ENCODE measurements around the gene LSP1.
"Not testable (repeated sequence)": the region's sequence is repeated elsewhere in the genome, so short reads cannot be mapped to it uniquely, and the experiment has no call there.

The LSP1 gene, protein sequence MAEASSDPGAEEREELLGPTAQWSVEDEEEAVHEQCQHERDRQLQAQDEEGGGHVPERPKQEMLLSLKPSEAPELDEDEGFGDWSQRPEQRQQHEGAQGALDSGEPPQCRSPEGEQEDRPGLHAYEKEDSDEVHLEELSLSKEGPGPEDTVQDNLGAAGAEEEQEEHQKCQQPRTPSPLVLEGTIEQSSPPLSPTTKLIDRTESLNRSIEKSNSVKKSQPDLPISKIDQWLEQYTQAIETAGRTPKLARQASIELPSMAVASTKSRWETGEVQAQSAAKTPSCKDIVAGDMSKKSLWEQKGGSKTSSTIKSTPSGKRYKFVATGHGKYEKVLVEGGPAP

DNA sequence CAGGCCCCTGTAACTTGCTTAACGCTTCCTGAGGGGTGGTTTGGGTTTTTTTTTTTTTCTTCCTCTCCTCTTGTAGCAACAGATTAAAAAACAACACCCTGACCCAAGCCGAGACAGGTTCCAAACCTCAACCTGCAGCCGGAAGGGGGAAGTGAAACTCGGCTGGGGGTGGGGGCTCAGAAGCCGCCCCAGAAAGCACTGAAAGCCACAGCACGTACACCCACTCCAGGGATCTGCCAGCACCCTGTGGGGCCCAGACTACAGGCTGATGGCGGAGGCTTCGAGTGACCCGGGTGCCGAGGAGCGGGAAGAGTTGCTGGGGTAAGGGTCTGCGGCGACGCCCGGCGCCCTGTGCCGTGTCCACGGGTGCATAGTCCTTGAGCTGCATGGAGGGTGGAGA is at the start of gene LSP1:
TSS of gene LSP1 (plus strand) at position 208 of the 400 bp plus-strand sequence. CDS start at position 269, 61 bp downstream.
- TF ChIP-seq POLR2A (IDR thresholded peaks at IDR 0.05; ENCODE audit: low read depth, low read length), result no peak
- DNase-seq (ENCODE audit: insufficient read length, low spot score) (no peak), FAIRE-seq (no peak)

DNA sequence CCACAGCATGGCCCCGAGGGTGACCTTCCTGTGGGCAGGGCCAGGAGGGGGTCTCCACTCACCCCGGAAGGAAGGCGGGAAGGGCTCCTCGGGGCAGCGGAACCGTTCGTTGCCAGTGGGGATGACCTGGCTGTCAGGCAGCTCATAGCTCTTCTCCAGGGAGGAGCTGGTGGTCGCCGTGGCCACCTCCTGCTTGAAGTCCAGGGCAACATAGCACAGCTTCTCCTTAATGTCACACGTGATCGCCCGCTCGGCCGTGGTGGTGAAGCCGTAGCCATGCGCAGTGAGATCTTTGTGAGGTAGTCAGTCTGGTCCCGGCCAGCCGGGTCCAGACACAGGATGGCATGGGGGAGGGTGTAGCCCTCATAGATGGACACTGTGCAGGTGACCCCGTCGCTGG is 49.6 kb upstream of the LSP1 start:
- no peak for DNase-seq (ENCODE audit: insufficient read length, low spot score)
- FAIRE-seq, result no peak
- no peak for TF ChIP-seq POLR2A (IDR thresholded peaks at IDR 0.05; ENCODE audit: low read depth, low read length)

DNA sequence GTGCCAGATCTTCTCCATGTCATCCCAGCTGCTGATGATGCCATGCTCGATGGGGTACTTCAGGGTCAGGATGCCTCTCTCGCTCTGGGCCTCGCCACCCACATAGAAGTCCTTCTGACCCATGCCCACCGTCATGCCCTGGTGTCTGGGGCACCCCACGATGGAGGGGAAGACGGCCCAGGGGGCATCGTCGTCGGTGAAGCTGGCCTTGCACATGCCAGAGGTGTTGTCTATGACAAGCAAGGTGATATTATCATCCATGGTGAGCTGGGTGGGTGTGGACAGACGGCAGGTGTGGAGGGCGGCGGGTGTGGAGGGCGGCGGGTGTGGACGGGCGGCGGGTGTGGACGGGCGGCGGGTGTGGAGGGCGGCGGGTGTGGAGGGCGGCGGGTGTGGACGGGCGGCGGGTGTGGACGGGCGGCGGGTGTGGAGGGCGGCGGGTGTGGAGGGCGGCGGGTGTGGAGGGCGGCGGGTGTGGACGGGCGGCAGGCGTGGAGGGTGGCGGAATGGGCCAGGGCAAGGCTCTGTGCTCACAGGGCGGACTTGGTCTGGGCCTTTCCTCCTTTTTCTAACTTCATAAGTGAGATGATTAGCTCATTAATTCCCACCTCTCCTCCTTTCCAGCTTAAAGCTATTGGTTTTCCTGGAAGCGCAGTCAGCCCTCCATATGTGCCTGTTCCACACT is 48.9 kb upstream of the LSP1 start:
- not testable (repeated sequence) for FAIRE-seq

DNA sequence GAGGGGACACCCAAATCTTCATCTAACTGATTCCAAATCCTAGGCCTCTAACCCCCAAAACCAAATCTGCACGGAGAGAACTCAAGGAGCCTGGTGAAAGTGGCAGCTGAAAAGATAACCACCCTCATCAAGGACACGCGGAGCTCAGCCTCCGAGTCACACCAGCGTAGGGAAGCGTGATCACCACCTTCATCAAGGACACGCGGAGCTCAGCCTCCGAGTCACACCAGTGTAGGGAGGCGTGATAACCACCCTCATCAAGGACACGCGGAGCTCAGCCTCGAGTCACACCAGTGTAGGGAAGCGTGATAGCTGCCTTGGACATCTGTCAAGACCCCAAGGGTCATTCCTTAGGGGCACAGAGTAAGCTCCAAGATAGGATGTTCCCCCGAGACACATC is 47.4 kb upstream of the LSP1 start:
- DNase-seq (ENCODE audit: insufficient read length, low spot score) (no peak), FAIRE-seq (no peak)
- TF ChIP-seq POLR2A (IDR thresholded peaks at IDR 0.05; ENCODE audit: low read depth, low read length), result no peak

More for the DNA sequence above, 48.9 kb upstream of the LSP1 start:
- not testable (repeated sequence) for DNase-seq (ENCODE audit: insufficient read length, low spot score)

DNA sequence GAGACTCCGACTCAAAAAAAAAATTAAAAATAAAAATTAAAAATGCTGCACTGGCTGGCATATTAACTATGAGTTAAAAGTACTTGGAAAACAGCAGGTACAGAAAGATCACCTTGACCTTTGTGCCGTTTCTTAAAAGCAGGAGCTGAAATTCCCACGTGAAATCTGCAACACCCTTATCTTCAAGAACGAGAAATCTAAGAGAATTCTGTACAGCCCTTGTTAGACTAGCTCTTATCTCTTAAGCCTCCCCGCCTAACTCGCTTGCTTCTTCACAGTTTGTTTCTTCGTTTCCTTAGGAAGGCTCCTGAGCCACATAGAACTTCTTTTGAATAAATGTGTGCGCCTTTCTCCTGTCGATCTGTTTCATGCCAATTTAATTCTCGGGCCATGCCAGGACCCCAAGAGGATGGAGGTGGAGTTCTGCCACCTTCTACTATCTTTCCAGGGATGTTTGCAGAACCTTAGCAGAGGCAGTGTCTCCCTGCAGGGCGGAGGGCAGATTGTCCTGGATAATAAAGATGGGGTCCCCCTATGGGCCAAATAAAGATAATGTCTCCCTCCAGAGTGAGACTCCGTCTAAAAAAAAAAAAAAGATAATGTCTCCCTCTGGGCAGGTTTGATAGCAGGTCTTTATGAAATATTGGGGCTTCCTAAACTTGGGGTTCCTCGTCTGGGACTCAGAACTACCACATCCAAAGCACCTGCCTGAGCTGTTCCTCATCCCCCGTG is 45.5 kb upstream of the LSP1 start:
- DNase-seq (ENCODE audit: insufficient read length, low spot score) (no peak), FAIRE-seq (no peak)
- no peak for TF ChIP-seq POLR2A (IDR thresholded peaks at IDR 0.05; ENCODE audit: low read depth, low read length)

DNA sequence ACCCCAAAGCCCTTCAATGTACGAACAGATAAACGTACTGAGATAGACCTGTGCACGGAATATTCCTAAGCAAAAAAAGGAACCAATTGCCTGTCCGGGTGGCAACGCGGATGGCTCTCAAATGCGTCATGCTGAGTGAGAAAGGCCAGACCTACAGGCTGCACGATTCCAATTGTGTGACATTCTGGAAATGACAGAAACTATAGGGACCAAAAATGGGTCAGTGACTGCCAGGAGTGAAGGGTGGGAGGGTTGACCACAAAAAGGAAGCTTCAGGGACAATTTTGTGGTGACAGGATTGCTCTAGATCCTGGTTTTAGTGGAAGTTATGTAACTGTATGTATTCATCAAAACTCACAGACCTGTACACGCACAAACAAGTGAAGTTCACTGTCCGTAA is 42.1 kb upstream of the LSP1 start:
- DNase-seq (ENCODE audit: insufficient read length, low spot score) (no peak), FAIRE-seq (no peak)
- TF ChIP-seq POLR2A (IDR thresholded peaks at IDR 0.05; ENCODE audit: low read depth, low read length), result no peak

DNA sequence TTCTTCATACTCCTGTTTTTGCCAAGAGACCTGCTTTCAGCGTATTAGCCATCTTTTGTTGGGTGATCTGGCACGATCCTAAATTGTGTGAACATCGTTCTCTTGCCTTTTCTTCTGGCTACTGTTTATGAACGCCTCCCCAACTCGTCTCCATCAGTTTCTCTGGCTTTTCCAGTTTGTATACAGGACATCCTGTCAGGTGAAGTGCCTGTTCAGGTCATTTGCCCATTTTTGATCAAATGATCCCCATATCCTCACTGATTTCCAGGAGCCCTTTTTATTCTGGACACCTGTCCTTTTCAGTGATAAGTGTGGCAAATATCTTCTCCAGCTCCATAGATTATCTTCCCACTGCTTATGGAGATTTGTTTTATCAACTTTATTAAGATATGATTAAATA is 40.6 kb upstream of the LSP1 start:
- no peak for TF ChIP-seq POLR2A (IDR thresholded peaks at IDR 0.05; ENCODE audit: low read depth, low read length)
- FAIRE-seq, result no peak
- no peak for DNase-seq (ENCODE audit: insufficient read length, low spot score)

DNA sequence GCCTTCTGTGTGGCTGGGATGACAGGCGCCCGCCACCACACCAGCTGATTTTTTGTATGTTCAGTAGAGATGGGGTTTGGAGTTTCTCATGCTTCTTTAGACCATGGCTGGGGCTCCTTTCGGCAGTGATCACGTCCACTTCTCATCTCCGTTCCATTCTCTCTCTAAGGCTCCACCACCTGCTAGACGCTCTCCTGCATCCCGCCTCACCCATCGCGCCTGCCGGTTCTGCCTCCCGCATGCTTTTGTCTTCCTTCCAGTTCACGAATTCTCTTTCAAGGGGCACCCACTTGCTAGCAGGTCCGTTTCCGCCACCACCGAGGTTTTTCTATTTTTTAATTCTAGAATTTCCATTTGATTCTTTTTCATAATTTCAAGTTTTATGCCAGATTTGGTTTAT is 40.1 kb upstream of the LSP1 start:
- DNase-seq (ENCODE audit: insufficient read length, low spot score) (no peak), FAIRE-seq (no peak)
- TF ChIP-seq POLR2A (IDR thresholded peaks at IDR 0.05; ENCODE audit: low read depth, low read length), result no peak

DNA sequence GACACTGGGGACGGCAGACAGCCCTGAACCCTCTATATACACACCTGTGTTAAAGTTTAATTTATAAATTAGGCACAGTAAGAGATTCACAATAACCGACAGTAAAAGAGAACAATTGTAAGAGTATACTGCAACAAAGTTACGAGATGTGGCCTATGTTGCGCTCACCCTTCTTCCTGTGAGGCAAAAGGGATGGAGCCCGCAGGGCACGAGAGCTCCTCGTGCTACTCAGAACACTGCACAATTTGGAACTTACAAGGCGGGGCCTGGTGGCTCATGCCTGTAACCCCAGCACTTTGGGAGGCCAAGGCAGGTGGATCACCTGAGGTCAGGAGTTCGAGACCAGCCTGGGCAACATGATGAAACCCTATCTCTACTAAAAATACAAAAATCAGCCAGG is 39.5 kb upstream of the LSP1 start:
- not testable (repeated sequence) for FAIRE-seq; DNase-seq (ENCODE audit: insufficient read length, low spot score)

DNA sequence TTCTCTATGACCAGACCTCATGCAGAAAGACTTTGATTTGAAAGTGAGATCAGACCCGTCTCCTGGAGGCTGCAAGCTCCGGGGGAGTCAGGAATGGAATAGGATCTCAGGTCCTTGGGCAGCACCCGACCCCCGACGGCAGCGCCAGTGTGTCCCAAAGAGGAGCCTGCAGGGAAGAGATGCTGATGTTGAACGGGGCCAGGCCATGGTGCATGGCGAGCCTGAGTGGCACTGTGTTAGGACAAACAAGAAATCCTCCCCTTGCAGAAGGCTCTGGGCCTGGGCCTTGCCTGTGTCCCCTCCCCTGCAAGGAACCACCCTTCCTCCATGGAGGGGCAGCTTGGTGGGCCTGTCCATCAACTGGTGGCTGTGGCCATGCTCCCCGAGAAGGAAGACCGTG is 38.2 kb upstream of the LSP1 start:
- no peak for TF ChIP-seq POLR2A (IDR thresholded peaks at IDR 0.05; ENCODE audit: low read depth, low read length)
- DNase-seq (ENCODE audit: insufficient read length, low spot score) (no peak), FAIRE-seq (no peak)

DNA sequence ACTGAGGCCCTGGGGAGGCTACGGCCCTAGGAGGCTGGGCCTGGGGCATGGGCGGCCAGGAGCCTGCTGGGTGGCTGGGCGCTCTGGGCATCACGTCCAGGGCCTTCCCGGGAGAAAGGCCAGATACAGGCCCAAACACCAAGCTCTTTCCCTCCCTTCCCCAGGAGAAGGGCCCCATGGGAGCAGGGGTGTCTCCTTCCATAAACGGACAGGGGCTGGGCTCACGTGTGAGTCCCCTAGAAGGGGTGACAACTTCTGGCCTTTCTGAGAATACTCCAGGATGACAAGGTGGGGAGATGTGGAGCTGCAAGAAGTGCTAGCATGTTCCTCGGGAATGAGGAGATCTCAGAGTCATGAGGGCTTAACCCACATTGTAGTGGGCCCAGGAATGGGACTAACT is 37.6 kb upstream of the LSP1 start:
- no peak for TF ChIP-seq POLR2A (IDR thresholded peaks at IDR 0.05; ENCODE audit: low read depth, low read length)
- FAIRE-seq (no peak), DNase-seq (ENCODE audit: insufficient read length, low spot score) (no peak)

DNA sequence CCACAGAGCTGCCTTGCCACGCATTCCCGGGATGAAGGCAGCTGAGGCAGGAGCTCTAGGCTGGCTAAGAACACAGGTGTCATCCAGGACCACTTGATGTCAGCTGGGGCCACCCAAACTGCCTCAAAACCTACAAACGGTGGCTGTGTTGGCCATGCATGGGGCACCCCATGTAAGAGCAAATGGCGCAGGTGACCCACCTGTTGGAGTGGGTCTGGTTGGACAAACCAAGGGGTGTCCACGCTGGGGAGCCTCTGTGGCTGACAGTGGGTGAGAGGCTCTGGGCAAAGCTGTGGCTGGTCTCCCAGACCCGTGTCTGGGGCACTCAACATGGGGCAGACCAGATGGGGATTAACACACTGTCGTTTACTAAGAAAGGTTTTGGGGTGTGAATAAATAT is 37.1 kb upstream of the LSP1 start:
- DNase-seq (ENCODE audit: insufficient read length, low spot score) (no peak), FAIRE-seq (no peak)

DNA sequence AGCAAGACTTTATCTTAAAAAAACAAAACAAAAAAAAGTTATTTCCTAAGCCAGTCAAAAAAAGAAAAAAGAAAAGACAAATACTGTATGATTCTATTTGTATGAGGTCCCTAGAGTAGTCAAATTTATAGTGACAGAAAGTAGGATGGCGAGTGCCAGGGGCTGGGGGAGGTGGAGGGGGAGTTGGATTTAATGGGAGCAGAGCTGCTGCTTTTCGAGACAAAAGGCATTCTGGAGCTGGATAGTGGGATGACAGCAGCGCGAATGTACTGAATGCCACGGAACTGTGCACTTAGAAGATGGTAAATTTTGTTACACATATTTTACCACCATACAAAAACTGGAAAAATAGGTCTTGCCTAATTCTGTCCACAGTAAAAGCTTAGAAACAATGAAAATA is 35.9 kb upstream of the LSP1 start:
- FAIRE-seq (no peak), DNase-seq (ENCODE audit: insufficient read length, low spot score) (no peak)
- no peak for TF ChIP-seq POLR2A (IDR thresholded peaks at IDR 0.05; ENCODE audit: low read depth, low read length)

More for the DNA sequence above, 37.1 kb upstream of the LSP1 start:
- TF ChIP-seq POLR2A (IDR thresholded peaks at IDR 0.05; ENCODE audit: low read depth, low read length), result no peak

DNA sequence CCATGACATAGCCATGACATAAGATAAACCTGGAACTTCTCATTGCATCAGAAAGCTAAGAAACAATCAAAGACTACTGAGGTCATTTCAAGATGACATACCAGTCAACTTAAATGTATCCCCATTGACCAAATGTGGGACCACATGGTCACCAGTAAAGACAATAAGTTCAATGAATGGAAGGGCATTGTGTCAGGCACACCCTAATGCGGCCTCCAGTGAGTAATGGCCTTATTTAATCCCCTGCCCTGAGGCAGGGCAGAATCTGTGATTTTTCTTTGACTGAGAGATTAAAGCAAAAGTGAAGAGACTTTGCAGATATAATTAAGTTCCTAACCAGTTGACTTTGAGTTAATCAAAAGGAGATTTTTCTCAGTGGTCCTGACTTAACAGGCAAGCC is 35.4 kb upstream of the LSP1 start:
- FAIRE-seq (no peak), DNase-seq (ENCODE audit: insufficient read length, low spot score) (no peak)
- no peak for TF ChIP-seq POLR2A (IDR thresholded peaks at IDR 0.05; ENCODE audit: low read depth, low read length)

DNA sequence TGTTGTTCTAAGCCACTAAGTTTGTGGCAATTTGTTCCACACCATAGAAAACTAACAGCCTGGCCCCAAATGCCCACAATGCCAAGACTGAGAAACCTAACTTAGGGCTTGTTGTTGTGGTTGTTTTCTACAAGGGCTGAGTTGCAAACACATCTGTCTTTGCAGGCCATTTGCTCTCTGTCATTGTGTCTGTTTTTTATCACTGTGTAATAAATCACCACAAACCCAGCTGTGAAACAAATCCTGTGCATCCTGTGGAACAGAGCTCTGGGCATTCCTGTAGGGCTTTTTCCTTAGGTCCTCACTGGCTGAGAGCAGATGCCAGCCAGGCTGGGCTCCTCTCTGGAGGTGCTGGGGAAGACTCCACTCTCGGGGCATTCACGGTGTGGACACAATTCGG is 33.8 kb upstream of the LSP1 start:
- FAIRE-seq (no peak), DNase-seq (ENCODE audit: insufficient read length, low spot score) (no peak)
- no peak for TF ChIP-seq POLR2A (IDR thresholded peaks at IDR 0.05; ENCODE audit: low read depth, low read length)
